ENCODE measurements around the gene AREL1. TPM values are rescaled to one million over a fixed set of nuclear protein-coding genes. Genes with fewer than 3 reads are reported as not detected.

The AREL1 gene
- polyA plus RNA-seq, 1 donor from 2014 or later = 30.4 TPM

- Histone ChIP-seq H3K4me2 (ENCODE audit: low read length) (no peak overlapping the region), H4K20me1 (ENCODE audit: insufficient read depth) (no peaks in the 10 kb centered on the region), H3K9ac (ENCODE audit: low read length) (no peak overlapping the region), H3K27me3 (ENCODE audit: insufficient read depth, low read depth, low read length) (no peaks in the 10 kb centered on the region), H3K36me3 (ENCODE audit: insufficient read depth, low read length) (no peaks in the 10 kb centered on the region), H3K9me2 (ENCODE audit: insufficient read depth, low read length) (no peaks in the 10 kb centered on the region), H3K79me2 (replicated peaks; ENCODE audit: insufficient read depth, low read length) (peaks cover 62% of the 10 kb centered on the region), H3F3A (ENCODE audit: insufficient read depth, low read length, poor library complexity, severe bottlenecking) (no peaks in the 10 kb centered on the region), H3K9me3 (ENCODE audit: low read length) (no peaks in the 10 kb centered on the region), H3K4me3 (ENCODE audit: low read length) (peak overlapping the region; percentile 19), H2AFZ (ENCODE audit: low read depth, low read length) (no peak overlapping the region), H3K27ac (ENCODE audit: low read length) (no peak overlapping the region)
- TF ChIP-seq EP300 (conservative IDR thresholded peaks at IDR 0.05; ENCODE audit: poor library complexity, severe bottlenecking) (no peak), TAF1 (IDR thresholded peaks at IDR 0.05; ENCODE audit: low read depth) (no peak), RAD21 (conservative IDR thresholded peaks at IDR 0.05) (no peak), CTCF (IDR thresholded peaks at IDR 0.05; ENCODE audit: poor library complexity, severe bottlenecking) (no peak), REST (IDR thresholded peaks at IDR 0.05; ENCODE audit: borderline replicate concordance) (no peak), SMC3 (conservative IDR thresholded peaks at IDR 0.05; ENCODE audit: poor library complexity) (no peak), POLR2AphosphoS5 (IDR thresholded peaks at IDR 0.05) (no peak), EZH2 (IDR thresholded peaks at IDR 0.05; ENCODE audit: borderline replicate concordance, insufficient read depth, low read length, poor library complexity, severe bottlenecking) (no peak)
These were observed 2.4 kb downstream of the AREL1 start for GRCh38 chr14:74710480-74710879.

GRCh38 chr14:74705613-74706500, 7.0 kb downstream of the AREL1 start:
- no peaks in the 10 kb centered on the region for H3K9me3 ChIP-seq (ENCODE audit: low read length)
- H3F3A ChIP-seq (ENCODE audit: insufficient read depth, low read length, poor library complexity, severe bottlenecking) = no peaks in the 10 kb centered on the region
- no peaks in the 10 kb centered on the region for H3K27me3 ChIP-seq (ENCODE audit: insufficient read depth, low read depth, low read length)
- H3K4me3 ChIP-seq (ENCODE audit: low read length) = no peak overlapping the region
- H3K4me2 ChIP-seq (ENCODE audit: low read length) = no peak overlapping the region
- H2AFZ ChIP-seq (ENCODE audit: low read depth, low read length) = no peak overlapping the region
- no peak overlapping the region for H3K27ac ChIP-seq (ENCODE audit: low read length)
- no peaks in the 10 kb centered on the region for H3K36me3 ChIP-seq (ENCODE audit: insufficient read depth, low read length)
- no peak overlapping the region for H3K9ac ChIP-seq (ENCODE audit: low read length)
- H3K9me2 ChIP-seq (ENCODE audit: insufficient read depth, low read length) = no peaks in the 10 kb centered on the region
- no peaks in the 10 kb centered on the region for H4K20me1 ChIP-seq (ENCODE audit: insufficient read depth)
- H3K79me2 ChIP-seq (replicated peaks; ENCODE audit: insufficient read depth, low read length) = peaks cover 42% of the 10 kb centered on the region
- TF ChIP-seq REST (IDR thresholded peaks at IDR 0.05; ENCODE audit: borderline replicate concordance) (no peak), EP300 (conservative IDR thresholded peaks at IDR 0.05; ENCODE audit: poor library complexity, severe bottlenecking) (no peak)

Measured in neural cell (in vitro differentiated cells).